ENCODE data around the gene LBH. TPM values are rescaled to one million over a fixed set of nuclear protein-coding genes. Genes with fewer than 3 reads are reported as not detected.

Gene LBH
- polyA plus RNA-seq, 1 donor (not counting 4 experiments of a cell fraction or from before 2014, with no cell fraction given) = 0.83 TPM

DNA sequence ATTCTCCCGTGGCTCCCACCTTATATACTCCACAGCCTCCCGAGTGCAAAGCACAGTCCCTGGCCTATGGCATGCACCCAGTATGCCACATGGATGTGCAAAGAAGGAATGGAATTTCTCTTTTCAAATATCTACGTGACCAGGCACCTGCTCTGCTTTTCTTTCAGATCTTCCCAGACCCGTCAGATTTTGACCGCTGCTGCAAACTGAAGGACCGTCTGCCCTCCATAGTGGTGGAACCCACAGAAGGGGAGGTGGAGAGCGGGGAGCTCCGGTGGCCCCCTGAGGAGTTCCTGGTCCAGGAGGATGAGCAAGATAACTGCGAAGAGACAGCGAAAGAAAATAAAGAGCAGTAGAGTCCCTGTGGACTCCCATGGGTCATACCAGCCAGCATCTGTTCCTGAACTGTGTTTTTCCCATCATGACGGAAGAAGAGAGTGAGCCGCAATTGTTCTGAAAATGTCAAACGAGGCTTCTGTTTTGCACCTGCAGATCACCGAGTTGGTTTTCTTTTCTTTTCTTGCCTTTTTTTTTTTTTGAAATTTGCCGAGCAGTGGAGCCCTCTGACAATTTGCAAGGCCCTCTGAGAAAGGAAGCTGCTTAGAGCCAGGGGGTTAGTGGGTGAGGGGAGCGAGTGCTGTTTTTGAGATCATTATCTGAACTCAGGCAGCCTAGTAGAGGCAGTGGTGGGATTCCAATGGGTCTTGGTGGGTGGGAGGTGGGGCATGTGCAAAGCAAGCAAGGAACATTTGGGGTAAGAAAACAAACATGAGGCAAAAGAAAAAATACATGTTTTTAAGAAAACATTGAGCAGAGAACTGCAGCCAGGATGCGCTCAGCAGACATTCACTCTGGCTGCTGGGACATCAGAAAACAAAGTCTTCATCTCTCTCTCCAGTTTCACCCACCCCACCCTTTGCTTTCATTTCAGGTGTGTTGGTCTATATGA, 26.2 kb downstream of the LBH start:
- dilution Hi-C loops (cut with MboI; ENCODE audit: extremely low pct_ligation_motif_present, low sequenced_read_pairs) = no loop called here
- Histone ChIP-seq H3K27ac (ENCODE audit: control insufficient read depth, insufficient read depth, low read length) (no peak overlapping the region), H3K9ac (ENCODE audit: control insufficient read depth, extremely low read depth, insufficient read depth, low read length) (no peak overlapping the region), H3K4me3 (ENCODE audit: control insufficient read depth in 2 of 3, extremely low read depth in 1 of 3, insufficient read depth in 2 of 3, low read depth in 1 of 3, low read length in 3 of 3) (no peak overlapping the region), H3K36me3 (ENCODE audit: control insufficient read depth in 2 of 2, extremely low read depth in 1 of 2, insufficient read depth in 2 of 2, low read length in 2 of 2) (no peaks in the 10 kb centered on the region), H3K27me3 (ENCODE audit: control insufficient read depth, extremely low read depth, insufficient read depth, low read length) (peaks cover 3% of the 10 kb centered on the region), H2AFZ (ENCODE audit: control insufficient read depth, low read length) (no peak overlapping the region), H3K9me3 (ENCODE audit: control insufficient read depth, low read depth, low read length) (no peaks in the 10 kb centered on the region), H3K4me1 (ENCODE audit: control insufficient read depth, extremely low read depth, insufficient read depth, low read length) (peaks cover 6% of the 10 kb centered on the region), H3K9me1 (ENCODE audit: control insufficient read depth, extremely low read depth, insufficient read depth, low read length) (no peaks in the 10 kb centered on the region), H4K20me1 (ENCODE audit: control insufficient read depth, extremely low read depth, insufficient read depth, low read length) (no peaks in the 10 kb centered on the region), H3K4me2 (ENCODE audit: control insufficient read depth, extremely low read depth, insufficient read depth, low read depth, low read length) (no peak overlapping the region), H3K79me2 (ENCODE audit: control insufficient read depth, insufficient read depth, low read length) (no peaks in the 10 kb centered on the region)
- TF ChIP-seq CTCF (optimal IDR thresholded peaks at IDR 0.05 in 1 of 3, IDR thresholded peaks at IDR 0.05 in 1 of 3, conservative IDR thresholded peaks at IDR 0.05 in 1 of 3; ENCODE audit: extremely low read depth in 1 of 3, insufficient read depth in 2 of 3, low read length in 3 of 3) (no peak), EZH2 (IDR thresholded peaks at IDR 0.05; ENCODE audit: low read length) (no peak)
- DNase-seq (ENCODE audit: low read depth, low spot score) = no peak
- FAIRE-seq = no peak

DNA sequence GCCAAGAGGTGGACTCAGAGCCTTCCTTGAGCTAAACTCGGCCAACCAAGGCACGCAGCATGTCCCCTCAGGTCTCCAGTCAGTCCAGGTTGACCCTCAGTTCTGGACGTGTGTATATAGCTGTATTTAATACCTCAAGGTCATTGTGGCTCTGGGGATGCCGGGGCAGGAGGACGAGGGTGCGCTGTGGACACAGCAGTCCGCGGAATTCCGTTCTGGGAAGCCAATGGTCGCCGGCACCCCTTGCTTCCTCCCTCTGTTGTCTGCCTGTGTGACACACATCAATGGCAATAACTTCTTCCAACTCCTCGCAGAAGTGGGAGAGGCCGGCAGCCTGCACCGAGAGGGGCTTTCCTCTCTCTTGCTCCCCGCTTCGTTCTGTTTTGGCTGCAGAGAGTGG, 27.7 kb downstream of the LBH start:
- Histone ChIP-seq H3K36me3 (ENCODE audit: control insufficient read depth in 2 of 2, extremely low read depth in 1 of 2, insufficient read depth in 2 of 2, low read length in 2 of 2) (no peaks in the 10 kb centered on the region), H3K9me1 (ENCODE audit: control insufficient read depth, extremely low read depth, insufficient read depth, low read length) (no peaks in the 10 kb centered on the region), H4K20me1 (ENCODE audit: control insufficient read depth, extremely low read depth, insufficient read depth, low read length) (no peaks in the 10 kb centered on the region), H3K79me2 (ENCODE audit: control insufficient read depth, insufficient read depth, low read length) (no peaks in the 10 kb centered on the region), H3K4me1 (ENCODE audit: control insufficient read depth, extremely low read depth, insufficient read depth, low read length) (no peaks in the 10 kb centered on the region), H3K9me3 (ENCODE audit: control insufficient read depth, low read depth, low read length) (no peaks in the 10 kb centered on the region), H3K27me3 (ENCODE audit: control insufficient read depth, extremely low read depth, insufficient read depth, low read length) (peaks cover 3% of the 10 kb centered on the region), H3K27ac (ENCODE audit: control insufficient read depth, insufficient read depth, low read length) (no peak overlapping the region), H3K4me2 (ENCODE audit: control insufficient read depth, extremely low read depth, insufficient read depth, low read depth, low read length) (no peak overlapping the region), H3K9ac (ENCODE audit: control insufficient read depth, extremely low read depth, insufficient read depth, low read length) (no peak overlapping the region), H3K4me3 (ENCODE audit: control insufficient read depth in 2 of 3, extremely low read depth in 1 of 3, insufficient read depth in 2 of 3, low read depth in 1 of 3, low read length in 3 of 3) (no peak overlapping the region), H2AFZ (ENCODE audit: control insufficient read depth, low read length) (no peak overlapping the region)
- TF ChIP-seq CTCF (optimal IDR thresholded peaks at IDR 0.05 in 1 of 3, IDR thresholded peaks at IDR 0.05 in 1 of 3, conservative IDR thresholded peaks at IDR 0.05 in 1 of 3; ENCODE audit: extremely low read depth in 1 of 3, insufficient read depth in 2 of 3, low read length in 3 of 3) = no peak
- no peak for TF ChIP-seq EZH2 (IDR thresholded peaks at IDR 0.05; ENCODE audit: low read length)
- FAIRE-seq (no peak), DNase-seq (ENCODE audit: low read depth, low spot score) (no peak)
- dilution Hi-C loops (cut with MboI; ENCODE audit: extremely low pct_ligation_motif_present, low sequenced_read_pairs) = no loop called here
